ENCODE data around the gene RPLP2. TPM values are rescaled to one million over a fixed set of nuclear protein-coding genes. Genes with fewer than 3 reads are reported as not detected.

RPLP2 gene
- total and polyA plus RNA-seq, 4 experiments from 2014 or later, result 1,822 to 5,155 (median 4,314) TPM

- no peaks in the 10 kb centered on the region for H3K9me3 ChIP-seq (ENCODE audit: control insufficient read depth in 1 of 2, low read length in 2 of 2)
- H3K27ac ChIP-seq (ENCODE audit: low read depth, low read length), result no peak overlapping the region
- ChIA-PET CTCF (ENCODE audit: partially characterized antibody) (no interaction called here), POLR2A (ENCODE audit: partially characterized antibody) (interaction anchor here (0.6 to 2.4 kb wide), 5 partner anchors 10 to 18 kb away, joined by 3 to 7 read pairs (median 4); partner anchors contain the start of genes RPLP2 and TSPAN4)
- peak overlapping the region; percentile 60 to 80 (median 68) for H3K4me3 Mint-ChIP-seq
- H3K4me1 Mint-ChIP-seq, result peaks cover 5 to 39% (median 22%) of the 10 kb centered on the region in 4 donors
- H3K27me3 Mint-ChIP-seq, result peaks cover 9 to 19% of the 10 kb centered on the region in 2 donors
- H3K27ac Mint-ChIP-seq, result peak overlapping the region in 2 of 7 donors; percentile 36 to 42
- peaks cover 3% of the 10 kb centered on the region for H3K27me3 ChIP-seq (ENCODE audit: insufficient read depth, low read length)
- intact Hi-C loops (cut with micrococcal nuclease), result no loop called here
- H3K36me3 Mint-ChIP-seq, result peaks cover 8 to 12% of the 10 kb centered on the region in 2 donors
- H3K4me1 ChIP-seq (ENCODE audit: insufficient read depth, low read length), result peaks cover 51% of the 10 kb centered on the region
- H3K36me3 ChIP-seq (ENCODE audit: insufficient read depth, low read length), result peaks cover 5% of the 10 kb centered on the region
- DNase-seq, result no peak
- peak overlapping the region in 1 of 2 donors; percentile 35 for H3K4me3 ChIP-seq (ENCODE audit: low read length in 2 of 2)
- no peaks in the 10 kb centered on the region for H3K9me3 Mint-ChIP-seq
Observed at GRCh38 chr11:827146-827896, 17.6 kb downstream of the RPLP2 start.

DNA sequence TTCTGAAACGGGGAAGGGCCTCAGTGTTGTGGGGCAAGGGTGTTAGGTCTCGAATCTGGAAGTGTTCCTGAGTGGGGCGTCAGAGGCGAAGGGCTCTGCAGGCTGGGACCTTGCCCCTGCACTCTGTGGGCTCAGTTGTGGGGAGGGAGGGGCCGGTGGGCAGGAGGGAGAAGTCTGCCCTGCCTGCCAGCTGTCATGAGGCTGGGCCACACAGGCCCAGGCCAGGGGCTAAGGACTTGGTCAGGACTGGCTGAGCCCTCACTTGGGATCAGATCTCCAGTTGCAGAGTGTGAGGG lies 18.1 kb downstream of the RPLP2 start, which contains the start of gene CRACR2B:
TSS of gene CRACR2B (plus strand) at position 23 of the 296 bp plus-strand sequence. CDS start 689 bp downstream, outside the sequence.
- ChIA-PET POLR2A (ENCODE audit: partially characterized antibody) (interaction anchor here (0.8 to 2.4 kb wide), 4 partner anchors 10 to 122 kb away, joined by 3 to 7 read pairs (median 4); partner anchors contain the start of genes EPS8L2 and RPLP2), CTCF (ENCODE audit: partially characterized antibody) (no interaction called here)
- H3K27ac ChIP-seq (ENCODE audit: low read depth, low read length), result no peak within 1 kb of the TSS
- peaks cover 3% of the 10 kb centered on the region for H3K27me3 ChIP-seq (ENCODE audit: insufficient read depth, low read length)
- DNase-seq, result no peak
- peaks cover 9 to 19% of the 10 kb centered on the region in 2 donors for H3K27me3 Mint-ChIP-seq
- H3K9me3 ChIP-seq (ENCODE audit: control insufficient read depth in 1 of 2, low read length in 2 of 2), result no peaks in the 10 kb centered on the region
- H3K4me3 ChIP-seq (ENCODE audit: low read length in 2 of 2), result peak within 1 kb of the TSS in 1 of 2 donors; percentile 35
- peak within 1 kb of the TSS in 2 of 7 donors; percentile 36 to 42 for H3K27ac Mint-ChIP-seq
- H3K9me3 Mint-ChIP-seq, result no peaks in the 10 kb centered on the region
- peaks cover 8 to 9% of the 10 kb centered on the region in 2 donors for H3K36me3 Mint-ChIP-seq
- H3K4me1 ChIP-seq (ENCODE audit: insufficient read depth, low read length), result peaks cover 53% of the 10 kb centered on the region
- peaks cover 5% of the 10 kb centered on the region for H3K36me3 ChIP-seq (ENCODE audit: insufficient read depth, low read length)
- H3K4me3 Mint-ChIP-seq, result peak within 1 kb of the TSS; percentile 66 to 80 (median 75)
- peaks cover 5 to 38% (median 22%) of the 10 kb centered on the region in 4 donors for H3K4me1 Mint-ChIP-seq
- intact Hi-C loops (cut with micrococcal nuclease), result no loop called here

- Histone ChIP-seq H3K36me3 (ENCODE audit: insufficient read depth, low read length) (peaks cover 5% of the 10 kb centered on the region), H3K4me3 (ENCODE audit: low read length in 2 of 2) (no peak overlapping the region), H3K27me3 (ENCODE audit: insufficient read depth, low read length) (peaks cover 3% of the 10 kb centered on the region), H3K4me1 (ENCODE audit: insufficient read depth, low read length) (peaks cover 56% of the 10 kb centered on the region), H3K9me3 (ENCODE audit: control insufficient read depth in 1 of 2, low read length in 2 of 2) (no peaks in the 10 kb centered on the region), H3K27ac (ENCODE audit: low read depth, low read length) (no peak overlapping the region)
- peaks cover 9 to 19% of the 10 kb centered on the region in 2 donors for H3K27me3 Mint-ChIP-seq
- POLR2A ChIA-PET (ENCODE audit: partially characterized antibody), result interaction anchor here (0.8 to 7.2 kb wide), 6 partner anchors 8 to 123 kb away, joined by 3 to 101 read pairs (median 6); partner anchors contain the start of genes EPS8L2, PNPLA2, POLR2L and RPLP2
- no peak for DNase-seq
- H3K4me3 Mint-ChIP-seq, result peak overlapping the region in 5 of 8 donors; percentile 44 to 70 (median 60)
- H3K4me1 Mint-ChIP-seq, result peaks cover 5 to 38% (median 22%) of the 10 kb centered on the region in 4 donors
- no peaks in the 10 kb centered on the region for H3K9me3 Mint-ChIP-seq
- H3K36me3 Mint-ChIP-seq, result peaks cover 7 to 8% of the 10 kb centered on the region in 2 donors
- CTCF ChIA-PET (ENCODE audit: partially characterized antibody), result no interaction called here
- intact Hi-C loops (cut with micrococcal nuclease), result no loop called here
- peak overlapping the region in 1 of 7 donors; percentile 42 for H3K27ac Mint-ChIP-seq
Observed at GRCh38 chr11:828506-829175, 18.9 kb downstream of the RPLP2 start.

DNA sequence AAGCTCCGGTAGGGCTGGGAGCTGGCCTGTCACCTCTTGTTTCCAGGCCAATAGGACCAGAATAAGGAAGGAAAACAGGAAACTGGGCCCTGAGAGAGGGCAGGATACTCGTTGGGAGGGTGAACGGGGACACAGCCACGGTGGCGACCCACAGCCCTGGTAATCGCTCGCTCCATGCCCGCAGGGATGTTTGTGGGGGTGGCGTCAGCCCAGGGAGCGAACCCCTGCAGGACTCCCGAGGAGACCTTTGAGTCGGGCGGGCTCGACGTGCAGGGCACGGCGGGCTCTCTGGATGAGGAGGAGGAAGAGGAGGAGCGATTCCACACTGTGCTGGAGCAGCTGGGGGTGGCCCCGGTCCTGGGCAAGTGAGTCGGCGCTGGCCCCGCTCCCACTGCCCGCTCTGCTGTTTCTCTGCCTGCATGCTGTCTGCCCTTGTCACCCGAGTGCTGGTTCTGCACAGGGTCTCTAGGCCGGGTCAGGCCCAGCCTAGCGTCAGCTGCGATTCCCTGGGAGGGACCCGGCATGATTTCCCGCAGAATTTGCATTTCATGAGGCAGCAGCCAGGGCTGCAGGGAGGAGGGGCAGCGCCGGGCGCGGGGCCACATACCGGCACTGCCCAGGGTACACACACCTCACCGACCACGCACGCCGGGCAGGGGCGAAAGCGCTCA lies 19.5 kb downstream of the RPLP2 start:
- peaks cover 63% of the 10 kb centered on the region for H3K4me1 ChIP-seq (ENCODE audit: insufficient read depth, low read length)
- Mint-ChIP-seq H3K4me1 (peaks cover 5 to 41% (median 24%) of the 10 kb centered on the region in 4 donors), H3K9me3 (no peaks in the 10 kb centered on the region), H3K36me3 (peaks cover 7 to 8% of the 10 kb centered on the region in 2 donors), H3K27me3 (peaks cover 9 to 19% of the 10 kb centered on the region in 2 donors), H3K4me3 (peak overlapping the region in 6 of 8 donors; percentile 31 to 64 (median 54)), H3K27ac (no peak overlapping the region)
- H3K4me3 ChIP-seq (ENCODE audit: low read length in 2 of 2), result no peak overlapping the region
- intact Hi-C loops (cut with micrococcal nuclease), result no loop called here
- ChIA-PET POLR2A (ENCODE audit: partially characterized antibody) (interaction anchor here (0.8 to 7.2 kb wide), 5 partner anchors 9 to 20 kb away, joined by 3 to 101 read pairs (median 7); partner anchors contain the start of genes PNPLA2, POLR2L, RPLP2 and TSPAN4), CTCF (ENCODE audit: partially characterized antibody) (no interaction called here)
- no peak for DNase-seq
- H3K36me3 ChIP-seq (ENCODE audit: insufficient read depth, low read length), result peaks cover 5% of the 10 kb centered on the region
- H3K27ac ChIP-seq (ENCODE audit: low read depth, low read length), result no peak overlapping the region
- H3K9me3 ChIP-seq (ENCODE audit: control insufficient read depth in 1 of 2, low read length in 2 of 2), result no peaks in the 10 kb centered on the region
- H3K27me3 ChIP-seq (ENCODE audit: insufficient read depth, low read length), result peaks cover 3% of the 10 kb centered on the region

DNA sequence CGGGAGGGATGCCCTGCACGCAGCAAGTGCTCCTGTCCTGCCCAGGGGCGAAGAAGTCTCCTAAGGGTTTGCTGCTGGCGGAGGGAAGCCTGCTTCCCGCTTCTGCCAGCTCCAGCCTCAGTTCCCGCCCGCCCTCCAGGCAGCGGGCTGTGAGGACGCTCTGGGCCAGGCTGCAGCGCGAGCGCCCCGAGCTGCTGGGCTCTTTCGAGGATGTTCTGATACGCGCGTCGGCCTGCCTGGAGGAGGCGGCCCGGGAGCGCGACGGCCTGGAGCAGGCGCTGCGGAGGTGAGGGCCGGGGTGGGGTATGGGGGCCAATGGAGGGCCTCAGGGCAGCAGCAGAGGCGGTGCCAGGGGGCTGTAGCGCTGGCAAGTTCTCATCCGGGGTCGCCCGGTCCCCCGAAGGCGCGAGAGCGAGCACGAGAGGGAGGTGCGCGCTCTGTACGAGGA lies 20.1 kb downstream of the RPLP2 start:
- peaks cover 63% of the 10 kb centered on the region for H3K4me1 ChIP-seq (ENCODE audit: insufficient read depth, low read length)
- DNase-seq, result no peak
- Mint-ChIP-seq H3K36me3 (peaks cover 5 to 6% of the 10 kb centered on the region in 2 donors), H3K27me3 (peaks cover 9 to 19% of the 10 kb centered on the region in 2 donors), H3K4me3 (peak overlapping the region in 7 of 8 donors; percentile 21 to 57 (median 46)), H3K27ac (no peak overlapping the region), H3K9me3 (no peaks in the 10 kb centered on the region), H3K4me1 (peaks cover 5 to 45% (median 24%) of the 10 kb centered on the region in 4 donors)
- H3K4me3 ChIP-seq (ENCODE audit: low read length in 2 of 2), result no peak overlapping the region
- no peak overlapping the region for H3K27ac ChIP-seq (ENCODE audit: low read depth, low read length)
- H3K36me3 ChIP-seq (ENCODE audit: insufficient read depth, low read length), result peaks cover 2% of the 10 kb centered on the region
- ChIA-PET CTCF (ENCODE audit: partially characterized antibody) (no interaction called here), POLR2A (ENCODE audit: partially characterized antibody) (interaction anchor here (0.8 to 7.2 kb wide), 5 partner anchors 8 to 21 kb away, joined by 3 to 101 read pairs (median 12); partner anchors contain the start of genes PNPLA2, POLR2L, RPLP2 and TSPAN4)
- intact Hi-C loops (cut with micrococcal nuclease), result no loop called here
- no peaks in the 10 kb centered on the region for H3K9me3 ChIP-seq (ENCODE audit: control insufficient read depth in 1 of 2, low read length in 2 of 2)
- H3K27me3 ChIP-seq (ENCODE audit: insufficient read depth, low read length), result peaks cover 3% of the 10 kb centered on the region

- H3K9me3 Mint-ChIP-seq, result no peaks in the 10 kb centered on the region
- CTCF ChIA-PET (ENCODE audit: partially characterized antibody), result no interaction called here
Observed at GRCh38 chr11:830295-831117, 20.7 kb downstream of the RPLP2 start.

More at GRCh38 chr11:830295-831117, 20.7 kb downstream of the RPLP2 start:
- POLR2A ChIA-PET (ENCODE audit: partially characterized antibody), result interaction anchor here (1.0 to 7.2 kb wide), 5 partner anchors 10 to 25 kb away, joined by 3 to 101 read pairs (median 12); partner anchors contain the start of genes PIDD1, PNPLA2, POLR2L and RPLP2
- Histone ChIP-seq H3K9me3 (ENCODE audit: control insufficient read depth in 1 of 2, low read length in 2 of 2) (no peaks in the 10 kb centered on the region), H3K4me3 (ENCODE audit: low read length in 2 of 2) (peak overlapping the region in 1 of 2 donors; percentile 35), H3K36me3 (ENCODE audit: insufficient read depth, low read length) (no peaks in the 10 kb centered on the region), H3K27me3 (ENCODE audit: insufficient read depth, low read length) (peaks cover 3% of the 10 kb centered on the region), H3K27ac (ENCODE audit: low read depth, low read length) (no peak overlapping the region), H3K4me1 (ENCODE audit: insufficient read depth, low read length) (peaks cover 63% of the 10 kb centered on the region)
- Mint-ChIP-seq H3K27me3 (peaks cover 9 to 19% of the 10 kb centered on the region in 2 donors), H3K27ac (no peak overlapping the region), H3K36me3 (no peaks in the 10 kb centered on the region), H3K4me1 (peaks cover 5 to 45% (median 24%) of the 10 kb centered on the region in 4 donors), H3K4me3 (peak overlapping the region in 7 of 8 donors; percentile 25 to 66 (median 57))
- intact Hi-C loops (cut with micrococcal nuclease), result no loop called here
- DNase-seq, result peak in 4 of 5 donors; percentile 26 to 61 (median 38)
